NCI-H524 treated with DMSO at 0.1 percent for 48 hours (cell line): ENCODE measurements around the gene SLC6A11.

Source experiments
- DNase-seq: peaks from one replicate; lab custom pipeline; 2025; lab: John Stamatoyannopoulos, UW

SLC6A11 gene

DNA sequence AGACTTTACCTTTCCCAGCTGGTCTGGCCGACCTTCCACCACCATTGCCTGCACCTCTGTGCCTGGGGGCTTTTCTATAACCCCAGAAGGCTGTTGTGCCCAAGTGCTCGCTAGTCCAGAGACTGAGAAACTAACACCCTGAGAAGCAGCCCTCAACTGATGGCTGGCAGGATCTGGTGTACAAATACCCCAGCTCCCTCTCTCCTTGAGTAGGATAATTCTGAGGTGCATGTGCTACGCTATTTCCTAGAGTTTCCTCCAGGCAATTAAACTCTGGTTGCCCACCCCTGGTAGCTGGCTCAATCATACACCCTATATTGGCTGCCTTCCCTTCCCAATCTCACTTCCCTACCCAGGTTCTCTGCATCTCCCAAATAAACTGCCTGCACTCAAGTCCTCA lies 165.0 kb downstream of the SLC6A11 start:
- no peak for DNase-seq

DNA sequence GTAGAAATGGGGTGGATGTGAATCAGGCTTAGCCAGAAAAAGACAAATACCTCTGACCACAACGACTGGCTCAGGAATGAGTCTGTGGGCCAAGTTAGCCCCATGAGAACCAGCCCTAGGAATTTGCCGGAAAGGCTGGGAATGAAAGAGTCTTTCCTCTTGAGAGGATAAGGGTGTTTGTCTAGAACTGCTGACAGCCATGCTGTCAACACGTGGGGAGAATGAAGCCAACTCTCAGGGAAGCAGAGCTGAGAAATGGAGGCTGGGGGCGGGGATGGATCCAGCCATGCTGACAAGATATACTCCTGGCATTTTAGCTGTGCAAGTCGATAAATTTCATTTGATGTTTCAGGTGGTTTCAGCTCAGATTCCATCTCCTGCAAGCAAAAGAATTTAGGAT lies 165.9 kb downstream of the SLC6A11 start:
- DNase-seq: no peak

DNA sequence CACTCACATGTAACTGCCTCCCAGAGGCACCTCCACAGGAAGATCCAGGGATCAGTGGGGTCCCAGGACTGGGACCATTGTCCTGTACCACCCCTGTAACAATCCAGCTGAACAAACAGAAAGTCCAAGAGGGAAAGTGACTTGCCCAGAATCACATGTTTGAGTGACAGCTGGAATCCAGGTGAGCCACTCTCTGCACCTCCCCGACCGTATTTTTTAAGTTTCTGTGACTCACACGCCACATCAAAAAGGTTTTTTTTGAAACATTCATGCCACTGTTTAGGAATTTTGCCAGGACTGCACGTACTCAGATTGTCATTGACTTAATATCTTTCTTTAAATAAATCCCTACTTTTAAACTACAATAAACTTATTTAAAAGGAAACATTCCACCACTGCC lies 166.8 kb downstream of the SLC6A11 start:
- DNase-seq: no peak

DNA sequence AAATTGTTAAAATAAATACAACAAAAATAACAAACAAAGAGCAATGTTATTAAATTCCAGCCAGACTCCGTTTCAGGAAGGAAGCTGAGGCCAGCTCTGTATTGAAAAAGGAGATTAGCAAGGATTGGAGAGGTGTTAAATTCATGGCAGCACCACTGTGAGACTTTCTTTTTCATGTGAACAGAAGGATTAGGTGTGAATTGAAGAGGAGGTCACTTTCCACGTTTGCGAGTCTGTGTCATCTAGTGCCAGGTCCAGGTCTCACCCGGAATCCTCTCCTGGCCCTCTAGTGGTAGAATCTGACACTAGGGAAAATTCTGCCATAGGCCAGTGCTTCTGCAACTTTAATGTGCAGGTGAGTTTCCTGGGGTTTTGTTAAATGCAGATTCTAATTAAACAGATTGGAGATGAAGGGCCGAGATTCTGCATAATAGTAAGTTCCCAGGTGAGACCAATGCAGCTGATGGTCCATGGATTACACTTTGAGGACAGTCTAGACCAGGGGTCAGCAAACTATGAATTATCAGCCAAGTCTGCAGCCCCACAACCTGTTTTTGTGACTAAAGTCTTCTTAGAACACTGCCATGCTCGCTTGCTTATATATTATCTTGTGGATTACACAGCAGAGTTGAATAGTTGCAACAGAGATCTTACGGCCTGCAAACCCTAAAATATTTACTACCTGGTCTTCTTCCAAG lies 167.3 kb downstream of the SLC6A11 start:
- no peak for DNase-seq

DNA sequence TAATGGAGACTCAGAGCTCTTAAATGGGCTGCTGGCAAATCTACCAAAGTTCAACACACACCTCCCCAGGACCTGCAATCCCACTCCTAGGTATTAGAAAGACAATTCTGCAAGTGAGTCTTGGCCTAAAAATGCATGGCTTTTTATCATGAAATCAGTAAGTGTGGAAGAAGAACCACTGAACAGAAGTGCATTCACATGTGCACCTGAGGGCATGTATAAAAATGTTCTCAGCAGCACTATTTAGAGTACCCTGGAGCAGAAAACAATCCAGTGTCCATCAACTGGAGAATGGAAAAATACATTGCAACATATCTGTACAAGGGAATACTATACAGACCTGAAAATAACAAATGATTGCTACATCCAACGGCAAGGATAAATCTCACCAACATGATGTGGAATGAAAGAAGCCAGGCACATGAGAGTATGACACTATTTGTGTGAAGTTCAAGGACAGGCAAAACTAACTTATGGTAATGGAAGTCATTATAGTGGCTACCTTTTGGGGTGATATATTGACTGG lies 168.4 kb downstream of the SLC6A11 start:
- DNase-seq: no peak

DNA sequence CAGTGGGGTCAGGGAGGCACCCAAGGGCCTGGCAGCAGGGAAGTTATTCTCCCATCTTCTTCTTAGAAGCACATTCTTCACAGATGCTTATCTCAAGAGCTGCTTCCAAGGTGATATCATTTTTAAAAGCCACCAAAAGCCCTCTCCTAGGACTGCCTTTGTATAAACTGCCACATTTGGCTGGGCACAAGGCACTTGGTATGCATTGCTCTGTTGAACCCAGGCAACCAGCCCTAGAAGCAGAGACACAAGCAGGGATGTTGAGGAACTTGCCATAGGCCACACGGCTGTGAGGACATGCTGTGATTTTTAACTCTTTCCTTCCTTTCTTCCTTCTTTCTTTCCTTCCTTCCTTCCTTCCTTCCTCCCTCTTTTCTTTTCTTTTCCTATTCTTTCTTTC lies 169.2 kb downstream of the SLC6A11 start:
- no peak for DNase-seq

DNA sequence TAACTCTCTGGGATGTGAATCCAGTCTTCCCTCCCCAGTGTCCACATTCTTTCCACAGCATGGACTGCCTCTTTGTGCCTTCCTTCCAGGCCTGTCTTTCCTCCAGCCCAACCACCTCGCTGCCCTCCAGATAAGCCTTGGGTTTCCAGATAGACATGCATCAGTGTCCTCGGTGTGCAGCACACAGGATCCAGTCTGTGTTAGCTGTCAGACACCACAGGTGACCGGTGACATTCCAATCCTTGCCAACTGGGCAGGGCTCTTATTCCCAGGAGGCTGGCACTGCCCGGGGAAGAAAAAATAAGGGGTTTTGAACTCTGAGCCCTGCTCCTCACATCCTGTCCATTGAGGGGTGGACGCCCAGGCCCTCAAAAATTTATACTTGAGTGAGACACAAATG lies 170.6 kb downstream of the SLC6A11 start:
- DNase-seq: no peak

DNA sequence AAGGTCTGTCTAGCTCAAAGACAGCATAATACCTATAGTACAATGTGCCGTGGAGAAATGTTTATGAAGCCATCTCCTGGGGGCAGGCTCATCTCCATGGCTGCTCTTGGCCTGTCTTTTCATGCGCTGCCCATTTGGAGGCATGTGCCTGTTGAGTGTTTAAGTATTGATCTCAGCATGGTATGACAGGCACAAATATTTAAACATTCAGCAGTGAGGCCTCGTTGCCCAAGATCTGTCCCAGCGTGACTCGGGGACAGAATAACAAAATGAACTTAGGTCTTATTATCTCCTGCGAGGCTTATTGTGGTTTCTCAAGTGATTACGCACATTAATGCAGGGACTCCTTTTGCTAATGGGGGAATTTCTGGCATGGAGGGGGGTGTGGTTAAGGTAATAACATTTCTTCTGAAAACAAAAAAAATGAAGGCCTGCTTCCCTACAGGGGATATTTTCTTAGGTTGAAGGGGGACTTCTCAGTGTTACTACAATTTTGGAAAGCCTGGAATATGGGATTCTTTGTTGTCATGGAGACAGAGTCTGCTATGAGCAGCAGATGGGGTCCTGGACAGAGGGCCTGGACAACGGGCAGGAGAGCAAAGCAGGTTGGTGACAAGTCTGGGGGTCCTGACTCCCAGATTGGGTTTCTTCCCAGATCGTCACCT lies 172.1 kb downstream of the SLC6A11 start:
- DNase-seq: no peak

DNA sequence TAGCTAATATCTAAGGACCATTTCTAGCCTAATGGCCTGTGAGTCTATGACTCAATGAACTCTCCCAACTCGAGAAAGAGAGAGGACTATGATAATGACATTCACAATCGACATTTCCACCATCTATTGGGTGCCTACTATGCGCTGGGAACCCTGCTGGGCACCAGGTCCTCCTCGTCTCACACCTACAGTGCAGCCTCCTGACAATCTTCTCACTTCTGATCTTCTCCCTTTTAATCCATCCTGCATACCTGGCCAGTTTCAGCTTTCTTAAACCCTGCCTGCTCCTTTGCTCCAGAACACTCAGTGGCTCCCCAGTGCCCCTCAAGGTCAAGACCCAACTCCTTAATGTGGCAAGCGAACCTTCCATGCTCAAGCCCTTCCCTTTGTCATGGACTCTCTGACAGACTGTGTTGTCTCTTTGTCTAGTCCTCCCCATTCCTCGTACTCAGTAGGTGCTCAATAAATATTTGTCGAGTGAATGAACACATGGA lies 173.0 kb downstream of the SLC6A11 start:
- no peak for DNase-seq
